GM19351 (cell line): ENCODE measurements around the gene DHX58.

Experiments used
- ATAC-seq: cut with Tn5 transposase; IDR thresholded peaks from one replicate; pipeline ENCODE4 v1.9.1; 2021; ENCODE audit warnings: mild to moderate bottlenecking, moderate library complexity; ENCODE audit not compliant: unreplicated experiment

Gene DHX58

GRCh38 chr17:42130310-42130936 is 17.9 kb upstream of the DHX58 start:
- ATAC-seq = no peak

- ATAC-seq = no peak
These were observed 16.8 kb upstream of the DHX58 start for GRCh38 chr17:42129109-42129837.

DNA sequence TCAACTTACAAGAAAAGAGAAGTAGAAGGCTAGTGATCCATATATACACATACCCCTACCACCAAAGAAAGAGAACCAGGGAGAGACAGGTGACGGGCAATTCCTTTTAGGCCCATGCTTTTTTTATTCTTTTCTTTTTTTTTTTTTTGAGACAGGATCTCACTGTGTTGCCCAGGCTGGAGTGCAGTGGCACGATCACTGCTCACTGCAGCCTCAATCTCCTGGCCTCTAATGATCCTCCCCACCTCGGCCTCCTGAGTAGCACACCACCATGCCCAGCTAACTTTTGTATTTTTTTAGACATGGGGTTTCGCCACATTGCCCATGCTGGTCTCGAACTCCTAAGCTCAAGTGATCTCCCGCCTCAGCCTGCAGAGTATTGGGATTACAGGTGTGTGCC is 14.9 kb upstream of the DHX58 start:
- ATAC-seq = no peak

DNA sequence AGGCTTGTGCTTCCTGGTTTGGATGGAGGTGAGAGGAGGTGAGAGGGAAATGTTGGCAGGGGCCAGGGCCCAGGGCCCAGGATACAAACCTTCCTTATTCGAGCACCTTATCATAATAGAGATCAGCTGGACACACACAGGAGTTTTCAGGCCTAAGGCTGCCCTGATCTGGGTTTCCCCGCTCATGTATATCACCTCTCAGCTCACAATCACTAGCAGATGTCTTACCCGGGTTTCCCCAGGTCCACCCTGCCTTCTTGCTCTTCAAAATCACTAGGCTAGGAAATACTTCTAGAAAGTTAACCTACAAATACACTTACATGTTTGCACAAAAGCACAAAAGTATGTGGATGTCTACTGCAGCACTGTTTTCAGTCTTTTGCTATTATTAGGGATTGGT is 14.3 kb upstream of the DHX58 start:
- no peak for ATAC-seq

DNA sequence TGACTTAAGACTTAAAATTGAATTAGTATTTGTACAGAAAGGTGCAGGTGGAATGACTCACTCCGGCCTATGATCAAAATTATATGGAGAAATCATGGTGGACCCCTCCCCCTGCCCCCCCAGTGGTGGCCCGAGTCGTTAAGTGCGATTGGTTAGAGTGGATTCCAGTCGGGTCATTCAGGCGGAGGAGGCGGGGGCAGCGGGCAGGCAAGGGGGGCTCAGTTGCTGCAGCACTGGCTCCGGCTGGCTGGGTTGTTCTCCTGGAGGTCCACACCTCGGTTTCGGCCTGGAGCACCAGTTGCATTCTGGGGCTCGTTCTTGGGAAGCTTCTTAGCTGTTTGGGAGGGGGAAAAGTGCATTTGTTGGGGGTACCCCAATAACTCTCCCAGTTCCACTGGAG is 13.1 kb upstream of the DHX58 start:
- no peak for ATAC-seq

DNA sequence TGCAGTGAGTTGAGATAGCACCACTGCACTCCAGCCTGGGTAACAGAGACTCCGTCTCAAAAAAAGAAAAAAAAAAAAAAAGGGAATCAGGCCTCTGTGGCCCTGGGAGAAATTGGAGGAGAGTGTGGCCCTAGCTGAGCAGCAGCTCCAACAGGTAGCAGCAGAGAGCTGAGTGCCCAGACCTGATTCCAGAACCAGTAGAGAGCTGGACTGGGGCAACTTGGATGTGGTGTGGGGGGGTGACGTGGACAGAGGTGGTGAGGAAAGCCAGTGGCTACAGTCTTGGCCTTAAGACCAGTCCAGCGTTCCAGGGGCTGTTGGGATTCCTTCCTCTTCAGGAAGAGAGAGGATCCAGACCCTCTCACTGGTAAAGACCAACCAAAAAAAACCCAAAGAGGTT is 11.7 kb upstream of the DHX58 start:
- ATAC-seq = no peak

DNA sequence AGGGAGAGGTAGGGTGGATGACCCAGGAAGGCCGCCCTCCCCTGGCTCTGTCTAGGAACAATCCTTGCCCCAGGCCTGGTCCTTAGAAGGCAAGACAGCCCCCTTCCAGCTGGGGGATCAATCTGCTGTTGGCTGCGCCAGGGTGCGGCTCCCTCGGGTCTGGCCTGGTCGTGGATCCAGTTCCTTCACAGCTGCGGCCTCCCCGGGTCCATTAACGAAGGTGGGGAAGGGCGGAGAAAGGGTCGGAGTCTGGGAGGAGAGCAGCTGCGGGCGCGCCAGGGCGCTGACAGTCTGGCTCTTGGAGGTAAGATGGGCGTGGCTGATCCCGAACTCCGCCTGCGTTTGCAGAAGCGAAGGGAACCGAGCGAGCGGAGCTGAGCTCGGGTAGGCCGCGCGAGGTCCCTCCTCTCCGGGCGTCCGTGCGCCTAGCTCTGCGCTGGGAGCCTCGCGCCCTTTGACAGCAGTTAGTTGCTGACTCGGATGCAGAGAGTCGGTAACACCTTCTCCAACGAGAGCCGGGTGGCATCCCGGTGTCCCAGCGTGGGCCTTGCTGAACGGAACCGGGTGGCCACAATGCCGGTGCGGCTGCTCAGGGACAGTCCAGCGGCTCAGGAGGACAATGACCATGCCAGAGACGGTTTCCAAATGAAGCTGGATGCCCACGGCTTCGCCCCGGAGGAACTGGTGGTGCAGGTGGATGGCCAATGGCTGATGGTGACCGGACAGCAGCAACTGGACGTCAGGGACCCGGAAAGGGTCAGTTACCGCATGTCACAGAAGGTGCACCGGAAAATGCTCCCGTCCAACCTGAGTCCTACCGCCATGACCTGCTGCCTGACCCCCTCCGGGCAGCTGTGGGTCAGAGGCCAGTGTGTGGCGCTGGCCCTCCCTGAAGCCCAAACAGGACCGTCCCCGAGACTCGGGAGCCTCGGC is 10.1 kb upstream of the DHX58 start, which contains the start of gene HSPB9:
Gene HSPB9, plus strand, starts transcription at position 434 of the 933 bp plus-strand sequence. Its CDS starts 47 bp downstream, at position 481.
- ATAC-seq = no peak

GRCh38 chr17:42120770-42121769 is 8.6 kb upstream of the DHX58 start, which contains the start of gene KAT2A:
Gene KAT2A (minus strand): TSS chr17:42121367. CDS start chr17:42121304, 63 bp downstream.
- peak; percentile 83 for ATAC-seq

DNA sequence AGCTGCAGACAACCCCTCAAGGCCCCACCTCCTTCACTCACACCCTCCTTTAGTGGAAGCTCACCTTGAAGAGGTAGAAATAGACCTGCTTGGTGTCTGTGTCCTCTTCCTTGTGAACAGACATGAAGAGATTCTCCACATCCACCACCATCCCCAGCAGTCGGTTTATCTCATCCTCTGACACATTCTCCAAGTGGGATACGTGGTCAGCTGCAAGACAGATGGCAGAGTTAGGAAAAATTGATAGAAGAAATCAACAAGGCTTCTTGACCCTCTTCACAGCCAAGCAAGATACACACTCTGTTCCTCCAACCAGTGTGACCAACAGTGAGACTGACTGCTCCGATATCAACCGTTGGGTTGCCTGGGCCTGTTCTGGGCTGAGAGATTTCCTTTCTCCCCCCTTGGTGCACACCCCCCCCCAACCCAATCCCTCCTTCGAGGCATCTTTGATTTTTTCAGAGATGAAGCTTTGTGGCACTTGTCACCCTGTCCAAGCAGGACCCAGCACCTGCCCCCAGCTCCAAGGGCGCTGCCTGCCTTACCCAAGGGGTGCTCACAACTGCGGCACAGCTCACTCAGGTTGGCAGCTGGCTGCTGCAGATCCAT is 7.8 kb upstream of the DHX58 start:
- no peak for ATAC-seq

DNA sequence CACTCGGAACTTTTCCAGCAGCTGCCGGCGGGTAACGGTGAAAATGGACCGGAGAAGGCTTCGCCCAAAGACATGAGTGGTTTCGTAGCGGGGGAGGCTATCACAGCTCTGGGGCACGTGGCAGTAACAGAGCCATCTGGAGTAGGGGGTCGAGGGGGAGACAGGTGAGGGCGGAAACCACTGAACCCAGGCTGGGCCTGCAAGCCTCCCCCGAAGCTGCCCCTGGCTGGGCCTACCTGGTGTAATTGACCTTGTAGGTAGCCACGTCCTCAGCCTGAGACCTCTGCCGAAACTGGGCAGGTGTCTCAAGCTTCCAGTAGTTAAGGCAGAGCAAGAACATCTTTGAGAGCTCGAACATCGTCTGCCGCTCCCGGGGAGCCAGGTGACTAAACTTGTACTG is 6.8 kb upstream of the DHX58 start:
- ATAC-seq = no peak

DNA sequence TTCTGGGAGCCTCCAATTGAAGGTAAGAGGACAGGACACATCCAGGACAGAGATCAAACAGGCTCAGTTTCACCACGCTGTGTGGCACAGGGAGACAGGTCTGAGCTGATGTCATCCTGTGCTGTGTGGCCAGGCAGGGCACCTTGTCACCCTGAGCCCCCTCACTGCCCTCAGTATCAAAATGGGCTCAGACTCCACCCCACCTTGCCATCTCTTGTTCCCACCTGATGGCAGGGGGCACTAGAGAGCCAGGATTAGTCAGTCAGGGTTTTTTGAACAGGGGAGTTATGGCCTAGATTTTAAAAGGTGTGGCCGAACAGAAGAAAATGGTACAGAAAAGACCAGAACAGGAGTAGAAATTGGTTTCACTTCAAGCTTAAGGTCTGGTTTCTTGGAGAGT is 6.0 kb upstream of the DHX58 start:
- ATAC-seq = no peak

GRCh38 chr17:42118126-42118510 is 5.6 kb upstream of the DHX58 start:
- ATAC-seq = no peak

- ATAC-seq = no peak
These were observed 5.0 kb upstream of the DHX58 start for GRCh38 chr17:42117397-42118125.

- ATAC-seq = no peak
These were observed 4.3 kb upstream of the DHX58 start for GRCh38 chr17:42116705-42117396.

- no peak for ATAC-seq
These were observed 1.6 kb upstream of the DHX58 start for GRCh38 chr17:42114118-42114517.

- no peak for ATAC-seq
These were observed 967 bp upstream of the DHX58 start for GRCh38 chr17:42113293-42114069.

DNA sequence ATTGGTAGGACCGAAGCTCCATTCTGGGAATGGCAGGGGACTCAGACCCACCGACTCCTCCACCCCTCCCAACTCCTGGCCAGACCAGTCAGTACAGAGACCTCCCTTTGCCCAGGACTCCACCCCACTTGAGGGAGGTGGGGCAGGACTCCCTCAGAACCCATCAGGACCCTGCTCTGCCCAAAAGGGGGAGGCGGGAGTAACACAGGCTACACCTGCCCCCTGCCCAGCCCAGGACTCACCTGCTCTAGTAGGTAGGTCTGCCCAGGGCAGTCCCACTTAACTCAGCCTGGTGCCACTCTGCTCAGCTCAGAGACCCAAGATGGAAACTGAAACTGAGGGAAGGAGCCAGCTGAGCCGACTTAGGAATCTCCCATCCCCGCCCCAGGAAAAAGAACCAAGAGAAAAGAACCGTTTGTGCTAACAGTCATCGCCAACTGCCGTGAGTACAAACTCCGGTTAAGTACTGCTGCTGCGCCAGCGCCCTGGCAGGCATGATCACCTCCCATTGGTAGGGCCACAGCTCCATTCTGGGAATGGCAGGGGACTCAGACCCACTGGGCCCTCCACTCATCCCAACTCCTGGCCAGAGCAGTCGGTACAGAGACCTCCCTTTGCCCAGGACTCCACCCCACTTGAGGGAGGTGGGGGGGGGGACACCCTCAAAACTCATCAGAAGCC is 503 bp downstream of the DHX58 start:
- ATAC-seq = peak; percentile 7
